Measurements from ENCODE around the gene IGSF10. TPM values are rescaled to one million over a fixed set of nuclear protein-coding genes. Genes with fewer than 3 reads are reported as not detected.

The IGSF10 gene
- total and polyA plus RNA-seq, 12 donors, result 0.93 to 3.9 (median 1.7) TPM

DNA sequence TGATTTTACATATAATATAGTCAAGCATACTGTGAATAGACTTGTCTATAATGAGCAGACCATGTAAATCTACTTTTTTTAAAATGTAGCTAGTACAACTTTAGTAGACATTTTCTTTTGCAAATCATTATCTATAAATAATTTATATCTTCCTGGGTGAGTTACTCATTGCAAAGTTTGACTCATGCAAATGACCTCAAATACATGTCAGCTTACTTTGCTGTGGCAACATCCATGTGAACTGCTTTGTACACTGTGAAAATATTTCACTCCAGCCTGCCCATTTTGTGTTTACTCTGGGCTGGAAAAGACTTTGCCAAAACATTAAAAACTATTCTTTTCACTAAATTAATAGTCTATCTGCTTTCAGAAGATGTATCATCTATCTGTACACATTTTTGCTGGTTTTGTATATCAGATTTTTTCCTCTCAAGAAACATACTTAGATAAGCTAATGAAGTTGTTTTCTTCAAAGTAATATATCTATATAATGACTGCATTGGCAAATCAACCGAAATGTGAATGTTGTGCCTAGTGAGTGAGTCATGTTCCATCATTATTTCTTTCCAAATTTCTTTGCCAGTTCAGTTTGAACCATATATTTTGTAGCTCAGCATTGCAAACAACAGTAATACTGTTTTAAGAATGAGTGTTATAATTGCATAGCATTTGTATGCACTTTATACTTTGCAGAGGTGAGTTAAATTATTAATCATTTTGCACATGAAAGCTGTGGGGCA lies 26.5 kb downstream of the IGSF10 start:
- Histone ChIP-seq H3K36me3 (no peaks in the 10 kb centered on the region), H3K9me3 (no peaks in the 10 kb centered on the region), H3K27me3 (no peaks in the 10 kb centered on the region), H3K4me1 (peaks cover 0 to 5% (median 0%) of the 10 kb centered on the region in 9 donors), H3K27ac (no peak overlapping the region), H3K4me3 (no peak overlapping the region)
- ATAC-seq (no peak), DNase-seq (no peak)
- intact Hi-C loops (cut with DNase I), result loop anchor here in 1 of 10 donors (10.0 kb wide), 1 partner anchor 480 kb away; no protein-coding TSS in a partner anchor
- 64 to 76% methylated on average over 1 of the region's 1 CpG for WGBS, 2 donors
- TF ChIP-seq CTCF (IDR thresholded peaks at IDR 0.05), result no peak

DNA sequence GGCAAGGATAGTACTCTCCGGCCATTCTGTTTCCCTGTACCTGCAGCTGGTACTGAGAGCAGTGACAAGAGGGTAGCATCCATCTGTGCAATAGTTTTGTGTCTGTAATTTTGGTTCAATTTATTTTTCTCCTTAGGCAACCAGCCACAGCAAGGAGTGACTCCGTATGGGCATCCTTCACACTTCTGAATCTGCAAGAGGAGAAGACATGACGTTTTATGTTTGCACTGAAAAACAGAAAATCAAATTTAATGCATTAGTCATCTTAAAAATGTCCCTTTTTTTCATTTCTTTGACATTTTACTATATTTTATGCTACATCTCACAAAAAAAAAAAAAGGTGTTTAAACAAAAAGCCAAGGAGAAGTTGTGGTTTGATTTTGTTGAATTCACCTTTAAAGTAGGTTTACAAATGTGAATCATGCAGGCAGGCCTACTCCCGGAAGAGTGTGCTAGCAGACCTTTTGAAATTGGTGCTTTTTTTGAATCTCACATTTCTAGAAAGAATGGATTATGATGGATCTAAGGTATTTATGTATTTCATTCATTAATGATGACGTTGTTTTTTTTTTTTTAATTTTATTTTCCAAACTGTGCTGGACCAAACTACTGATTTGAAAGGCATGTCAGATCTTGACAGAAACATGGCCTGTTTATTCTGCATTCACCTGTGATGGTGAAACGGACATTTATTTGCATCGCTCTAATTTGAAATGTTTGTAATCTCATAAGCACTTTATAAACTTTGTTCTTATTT lies 28.1 kb downstream of the IGSF10 start:
- Histone ChIP-seq H3K36me3 (no peaks in the 10 kb centered on the region), H3K9me3 (no peaks in the 10 kb centered on the region), H3K27ac (no peak overlapping the region), H3K27me3 (no peaks in the 10 kb centered on the region), H3K4me1 (peaks cover 0 to 5% (median 0%) of the 10 kb centered on the region in 9 donors), H3K4me3 (no peak overlapping the region)
- ATAC-seq, result no peak
- no peak for DNase-seq
- intact Hi-C loops (cut with DNase I), result loop anchor here in 1 of 10 donors (10.0 kb wide), 1 partner anchor 482 kb away; no protein-coding TSS in a partner anchor
- no peak for TF ChIP-seq CTCF (IDR thresholded peaks at IDR 0.05)
- WGBS, 2 donors, result 90 to 92% methylated on average over 7 of the region's 7 CpGs

DNA sequence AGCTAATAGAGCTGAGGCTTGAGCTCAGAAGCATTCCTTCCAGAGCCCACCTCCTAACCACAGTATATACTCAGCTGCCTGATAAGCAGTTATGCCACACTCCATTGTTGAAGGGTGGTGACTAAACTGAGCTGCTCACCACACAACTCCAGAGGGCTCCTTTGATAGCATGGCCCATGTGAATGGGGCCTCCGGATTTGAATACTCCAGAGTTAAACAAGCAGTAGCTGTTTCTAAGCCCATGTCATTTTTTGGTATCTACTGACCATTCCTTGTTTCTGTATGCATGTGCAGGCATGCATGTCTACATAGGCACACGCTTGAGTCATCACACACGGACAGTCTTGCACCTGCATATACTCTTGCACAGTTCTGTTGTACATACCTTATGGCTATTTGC lies 28.9 kb downstream of the IGSF10 start:
- no peak overlapping the region for H3K27ac ChIP-seq
- DNase-seq (no peak), ATAC-seq (no peak)
- no peaks in the 10 kb centered on the region for H3K36me3 ChIP-seq
- intact Hi-C loops (cut with DNase I), result loop anchor here in 1 of 10 donors (10.0 kb wide), 1 partner anchor 483 kb away; no protein-coding TSS in a partner anchor
- no peak for TF ChIP-seq CTCF (IDR thresholded peaks at IDR 0.05)
- H3K27me3 ChIP-seq, result no peaks in the 10 kb centered on the region
- H3K4me3 ChIP-seq, result no peak overlapping the region
- no peaks in the 10 kb centered on the region for H3K9me3 ChIP-seq
- WGBS, 2 donors, result 79 to 87% methylated on average over 3 of the region's 3 CpGs
- peaks cover 0 to 5% (median 0%) of the 10 kb centered on the region in 9 donors for H3K4me1 ChIP-seq

- intact Hi-C loops (cut with DNase I), result loop anchor here in 1 of 10 donors (10.0 kb wide), 1 partner anchor 484 kb away; no protein-coding TSS in a partner anchor
- H3K27ac ChIP-seq, result no peak overlapping the region
- WGBS, 2 donors, result 89% methylated on average over 5 of the region's 5 CpGs
- no peaks in the 10 kb centered on the region for H3K9me3 ChIP-seq
- H3K36me3 ChIP-seq, result no peaks in the 10 kb centered on the region
- no peak overlapping the region for H3K4me3 ChIP-seq
- peaks cover 0 to 9% (median 0%) of the 10 kb centered on the region in 9 donors for H3K4me1 ChIP-seq
- H3K27me3 ChIP-seq, result no peaks in the 10 kb centered on the region
- ATAC-seq, result no peak
- no peak for TF ChIP-seq CTCF (IDR thresholded peaks at IDR 0.05)
- DNase-seq, result no peak
Observed at GRCh38 chr3:151430821-151431484, 29.9 kb downstream of the IGSF10 start.
